NCI-H146 (cell line): ENCODE results near the gene ADCK1.
"Not testable (repeated sequence)": the region's sequence is repeated elsewhere in the genome, so short reads cannot be mapped to it uniquely, and the experiment has no call there.

ENCODE experiments used
- DNase-seq: peaks from one replicate; lab custom pipeline; 2025; lab: John Stamatoyannopoulos, UW

Gene ADCK1

GRCh38 chr14:77950371-77951063 lies 150.6 kb downstream of the ADCK1 start:
- DNase-seq: no peak

GRCh38 chr14:77955816-77956484 lies 156.0 kb downstream of the ADCK1 start:
- DNase-seq: peak; percentile 16

- DNase-seq: not testable (repeated sequence)
Measured at GRCh38 chr14:77959686-77960085, 159.8 kb downstream of the ADCK1 start.

GRCh38 chr14:77961847-77962580 lies 162.1 kb downstream of the ADCK1 start:
- no peak for DNase-seq

- DNase-seq: no peak
Measured at GRCh38 chr14:77962731-77963520, 163.0 kb downstream of the ADCK1 start.

GRCh38 chr14:77964586-77964985 lies 164.7 kb downstream of the ADCK1 start:
- DNase-seq: no peak

GRCh38 chr14:77965050-77965449 lies 165.1 kb downstream of the ADCK1 start:
- no peak for DNase-seq

GRCh38 chr14:77965919-77966435 lies 166.1 kb downstream of the ADCK1 start:
- DNase-seq: peak; percentile 70

GRCh38 chr14:77967110-77967509 lies 167.2 kb downstream of the ADCK1 start:
- no peak for DNase-seq

- DNase-seq: no peak
Measured at GRCh38 chr14:77970646-77971045, 170.7 kb downstream of the ADCK1 start.

GRCh38 chr14:77973246-77973645 lies 173.3 kb downstream of the ADCK1 start:
- no peak for DNase-seq

GRCh38 chr14:77976591-77976990 lies 176.7 kb downstream of the ADCK1 start:
- DNase-seq: no peak

GRCh38 chr14:77979171-77979570 lies 179.3 kb downstream of the ADCK1 start:
- DNase-seq: no peak

- DNase-seq: peak; percentile 10
Measured at GRCh38 chr14:77979666-77980351, 179.9 kb downstream of the ADCK1 start.

- DNase-seq: peak; percentile 92
Measured at GRCh38 chr14:77980475-77981321, 180.8 kb downstream of the ADCK1 start.
